A549 (cell line): ENCODE data around the gene XCR1. TPM values are rescaled to one million over a fixed set of nuclear protein-coding genes. Genes with fewer than 3 reads are reported as not detected.

ENCODE experiments used
- ATAC-seq, 2 experiments: fragments of 200-7000 bp in 1 of 2; fragments of >200 bp in 1 of 2; cut with Nextera tagmentation in 1 of 2; cut with Tn5 transposase in 1 of 2; 3 replicates each; pipeline versions ENCODE4 v1.8.0 to v1.9.1; 2018 to 2020; ENCODE audit warnings: mild to moderate bottlenecking in 1 of 2, moderate library complexity in 1 of 2
- CTCF ChIA-PET: fragments of 300-600 bp; sonication (Branson Sonifier 250); formaldehyde crosslinking; extraction: SDS; loops from one replicate; lab custom pipeline; 2021; ENCODE audit warnings: antibody characterized with exemption, inconsistent platforms; lab: Yijun Ruan, JAX
- POLR2A ChIA-PET: fragments of 350-600 bp; formaldehyde crosslinking; extraction: SDS; loops from one replicate; lab custom pipeline; 2021; ENCODE audit warnings: antibody characterized with exemption, inconsistent platforms; lab: Yijun Ruan, JAX
- DNase-seq, 2 experiments: peaks; one replicate each; pipeline versions ENCODE4 v3.0.0 to v3.0.0-alpha.2; 2011 to 2016; ENCODE audit warnings: low read depth in 1 of 2, low spot score in 1 of 2
- FAIRE-seq: peaks from 2 replicates; lab custom pipeline; 2011; peaks lifted over from hg19 to GRCh38; lab: Jason Lieb, UNC
- H3K27ac ChIP-seq, 2 experiments: fragments of >200 bp; sonication (Bioruptor Twin); formaldehyde crosslinking; 3 replicates each; pipeline ENCODE4 v1.5.1; 2016 to 2017
- H3K4me1 ChIP-seq: fragments of >200 bp; sonication (Bioruptor Twin); formaldehyde crosslinking; 3 replicates; pipeline ENCODE4 v1.6.1; 2016
- H3K4me2 ChIP-seq: fragments of >200 bp; sonication (Bioruptor Twin); formaldehyde crosslinking; 3 replicates; pipeline ENCODE4 v1.6.1; 2016
- H3K4me3 ChIP-seq: fragments of >200 bp; sonication (Bioruptor Twin); formaldehyde crosslinking; 3 replicates; pipeline ENCODE4 v1.5.1; 2016
- H3K9me3 ChIP-seq: fragments of >200 bp; sonication (Bioruptor Twin); formaldehyde crosslinking; 3 replicates; pipeline ENCODE4 v1.6.1; 2016
- ATOH8 ChIP-seq: fragments of 250-450 bp; sonication (Bioruptor Pico); IDR thresholded peaks from 2 replicates; pipeline ENCODE4 v1.5.0; 2020; ENCODE audit warnings: low read depth, mild to moderate bottlenecking, moderate library complexity
- CBX2 ChIP-seq: fragments of 200-600 bp; sonication (generic); IDR thresholded peaks from 2 replicates; pipeline ENCODE4 v1.6.1; 2016; ENCODE audit warnings: low read depth, mild to moderate bottlenecking, borderline replicate concordance
- CEBPB ChIP-seq, 2 experiments: fragments of >200 bp in 1 of 2; sonication (Bioruptor Twin) in 1 of 2; formaldehyde crosslinking in 1 of 2; IDR thresholded peaks; 2 replicates each; pipeline ENCODE4 v1.6.1; 2012 to 2016
- CTCF ChIP-seq: fragments of >200 bp; sonication (Bioruptor Twin); formaldehyde crosslinking; IDR thresholded peaks from 3 replicates; pipeline ENCODE4 v1.5.1; 2016
- EHF ChIP-seq: fragments of 250-450 bp; sonication (Bioruptor Pico); IDR thresholded peaks from 2 replicates; pipeline ENCODE4 v1.5.0; 2020; ENCODE audit warnings: mild to moderate bottlenecking
- ESRRA ChIP-seq: fragments of 150-350 bp; IDR thresholded peaks from 2 replicates; pipeline ENCODE4 v1.6.1; 2014; ENCODE audit warnings: mild to moderate bottlenecking, low read length, borderline replicate concordance
- FOXS1 ChIP-seq: fragments of 250-450 bp; sonication (Bioruptor Pico); IDR thresholded peaks from 2 replicates; pipeline ENCODE4 v1.5.0; 2020; ENCODE audit warnings: mild to moderate bottlenecking, moderate library complexity
- JUN ChIP-seq, 2 experiments: fragments of >200 bp; sonication (Bioruptor Twin); formaldehyde crosslinking; IDR thresholded peaks; 2 replicates in 1 of 2; 3 replicates in 1 of 2; pipeline ENCODE4 v1.6.1; 2016 to 2017
- JUNB ChIP-seq: fragments of >200 bp; sonication (Bioruptor Twin); formaldehyde crosslinking; IDR thresholded peaks from 2 replicates; pipeline ENCODE4 v1.6.1; 2016
- KDM1A ChIP-seq: fragments of 200-600 bp; sonication (generic); IDR thresholded peaks from 2 replicates; pipeline ENCODE4 v1.6.1; 2016; ENCODE audit warnings: low read depth, mild to moderate bottlenecking
- KDM5A ChIP-seq: fragments of 200-600 bp; sonication (generic); IDR thresholded peaks from 2 replicates; pipeline ENCODE4 v1.6.1; 2016; ENCODE audit warnings: antibody characterized with exemption, mild to moderate bottlenecking
- MAX ChIP-seq: IDR thresholded peaks from 2 replicates; pipeline ENCODE4 v1.6.1; 2012
- MAZ ChIP-seq: fragments of 150-350 bp; IDR thresholded peaks from 2 replicates; pipeline ENCODE4 v1.6.1; 2014; ENCODE audit warnings: antibody characterized with exemption, low read depth, low read length, borderline replicate concordance
- NR3C1 ChIP-seq: fragments of >200 bp; sonication (Bioruptor Twin); formaldehyde crosslinking; IDR thresholded peaks from 3 replicates; pipeline ENCODE4 v1.6.1; 2017
- PHF8 ChIP-seq: fragments of 200-600 bp; sonication (generic); IDR thresholded peaks from 2 replicates; pipeline ENCODE4 v1.6.1; 2016; ENCODE audit warnings: low read depth, mild to moderate bottlenecking, antibody characterized with exemption, moderate library complexity, borderline replicate concordance
- RAD21 ChIP-seq, 2 experiments: fragments of >200 bp in 1 of 2; sonication (Bioruptor Twin) in 1 of 2; formaldehyde crosslinking in 1 of 2; IDR thresholded peaks in 1 of 2; conservative IDR thresholded peaks in 1 of 2; 2 replicates in 1 of 2; 3 replicates in 1 of 2; pipeline ENCODE4 v1.6.1; 2012 to 2018; ENCODE audit warnings: inconsistent platforms in 1 of 2
- RARB ChIP-seq: fragments of 250-450 bp; sonication (Bioruptor Pico); IDR thresholded peaks from 2 replicates; pipeline ENCODE4 v1.8.0; 2021; ENCODE audit warnings: mild to moderate bottlenecking, moderate library complexity
- RCOR1 ChIP-seq: fragments of 150-350 bp; IDR thresholded peaks from 2 replicates; pipeline ENCODE4 v1.6.1; 2014; ENCODE audit warnings: antibody characterized with exemption, low read length, low read depth
- RFX5 ChIP-seq: fragments of 450-650 bp; IDR thresholded peaks from 2 replicates; pipeline ENCODE4 v1.7.1; 2014; ENCODE audit warnings: antibody characterized with exemption, mild to moderate bottlenecking, moderate library complexity
- RNF2 ChIP-seq: fragments of 200-600 bp; sonication (generic); IDR thresholded peaks from 2 replicates; pipeline ENCODE4 v1.6.1; 2016; ENCODE audit warnings: low read depth, mild to moderate bottlenecking, antibody characterized with exemption, moderate library complexity, borderline replicate concordance
- SMC3 ChIP-seq: fragments of >200 bp; sonication (Bioruptor Twin); formaldehyde crosslinking; IDR thresholded peaks from 3 replicates; pipeline ENCODE4 v1.6.1; 2018; ENCODE audit warnings: inconsistent platforms
- SREBF2 ChIP-seq: fragments of 450-650 bp; IDR thresholded peaks from 2 replicates; pipeline ENCODE4 v1.6.1; 2014; ENCODE audit warnings: mild to moderate bottlenecking, moderate library complexity
- WGBS: methylation state at CpG from one replicate; pipeline ENCODE4 v1.1.6; 2017; ENCODE audit errors: missing lambda C conversion rate; 5-methylcytosine and 5-hydroxymethylcytosine counted together
- polyA plus RNA-seq, 4 experiments: library from polyadenylated mRNA; depleted of rRNA in 3 of 4; stranded (reverse); fragments of >200 nt; fragmentation: RNase III in 1 of 4; extraction: RNeasy Plus Mini Kit Qiagen cat#74134 plus additional on column Dnase treatment in 1 of 4; gene quantifications; 2 replicates in 3 of 4; 3 replicates in 1 of 4; pipeline ENCODE4 v1.2.3, GENCODE V29; 2011 to 2017
- TF ChIP-seq, protein P1 (sequence below): fragments of >200 bp; sonication (Bioruptor Twin); formaldehyde crosslinking; IDR thresholded peaks from 3 replicates; pipeline ENCODE4 v1.6.1; 2016
- TF ChIP-seq, protein P2 (sequence below): fragments of 200-600 bp; sonication (generic); IDR thresholded peaks from 2 replicates; pipeline ENCODE4 v1.6.1; 2016; ENCODE audit warnings: antibody characterized with exemption, mild to moderate bottlenecking, moderate library complexity
- TF ChIP-seq, protein P3 (sequence below): fragments of >200 bp; sonication (Bioruptor Twin); formaldehyde crosslinking; IDR thresholded peaks from 2 replicates; pipeline ENCODE4 v1.6.1; 2016

The XCR1 gene
- polyA plus RNA-seq, 2 of the 4 experiments (the other 2 are of a cell fraction), result not detected

DNA sequence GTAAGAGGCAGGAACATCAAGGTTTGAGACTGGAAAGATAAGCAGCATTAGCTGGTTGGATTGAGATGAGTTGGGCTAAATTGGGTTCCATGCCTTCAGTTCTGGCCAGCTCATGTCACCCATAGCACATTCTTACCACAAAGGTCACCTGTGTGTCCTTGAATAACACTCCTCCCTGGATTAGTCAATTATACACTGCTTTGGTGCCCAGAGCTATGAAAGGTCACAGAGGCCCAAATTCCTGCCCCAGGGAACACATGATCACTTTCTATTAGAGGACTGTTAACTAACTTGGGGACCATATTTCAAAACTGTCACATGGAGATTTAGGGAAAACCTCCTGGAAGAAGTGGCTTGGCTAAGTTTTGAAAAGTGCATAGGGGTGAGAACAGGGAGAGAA lies 40.1 kb upstream of the XCR1 start:
- Histone ChIP-seq H3K4me3 (no peak overlapping the region), H3K9me3 (no peaks in the 10 kb centered on the region), H3K4me1 (no peaks in the 10 kb centered on the region), H3K27ac (no peak overlapping the region)
- FAIRE-seq, result no peak
- POLR2A ChIA-PET, result no interaction called here
- no peak for ATAC-seq
- CTCF ChIA-PET, result interaction anchor here (7.5 kb wide), 1 partner anchor 11 kb away, joined by 53 read pairs; no protein-coding TSS in a partner anchor
- TF ChIP-seq RNF2, result no peak
- TF ChIP-seq RARB (CRISPR knock-in tag), result no peak
- no peak for TF ChIP-seq CBX2
- no peak for TF ChIP-seq CEBPB (IDR thresholded peaks at IDR 0.05)
- no peak for TF ChIP-seq ESRRA
- no peak for TF ChIP-seq MAX
- TF ChIP-seq RAD21 (conservative IDR thresholded peaks at IDR 0.05 in 1 of 2, IDR thresholded peaks at IDR 0.05 in 1 of 2), result no peak
- no peak for TF ChIP-seq RFX5
- no peak for TF ChIP-seq KDM5A
- TF ChIP-seq, protein P1, sequence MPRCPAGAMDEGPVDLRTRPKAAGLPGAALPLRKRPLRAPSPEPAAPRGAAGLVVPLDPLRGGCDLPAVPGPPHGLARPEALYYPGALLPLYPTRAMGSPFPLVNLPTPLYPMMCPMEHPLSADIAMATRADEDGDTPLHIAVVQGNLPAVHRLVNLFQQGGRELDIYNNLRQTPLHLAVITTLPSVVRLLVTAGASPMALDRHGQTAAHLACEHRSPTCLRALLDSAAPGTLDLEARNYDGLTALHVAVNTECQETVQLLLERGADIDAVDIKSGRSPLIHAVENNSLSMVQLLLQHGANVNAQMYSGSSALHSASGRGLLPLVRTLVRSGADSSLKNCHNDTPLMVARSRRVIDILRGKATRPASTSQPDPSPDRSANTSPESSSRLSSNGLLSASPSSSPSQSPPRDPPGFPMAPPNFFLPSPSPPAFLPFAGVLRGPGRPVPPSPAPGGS, result no peak
- TF ChIP-seq MAZ, result no peak
- TF ChIP-seq FOXS1 (CRISPR knock-in tag), result no peak
- TF ChIP-seq, protein P2, sequence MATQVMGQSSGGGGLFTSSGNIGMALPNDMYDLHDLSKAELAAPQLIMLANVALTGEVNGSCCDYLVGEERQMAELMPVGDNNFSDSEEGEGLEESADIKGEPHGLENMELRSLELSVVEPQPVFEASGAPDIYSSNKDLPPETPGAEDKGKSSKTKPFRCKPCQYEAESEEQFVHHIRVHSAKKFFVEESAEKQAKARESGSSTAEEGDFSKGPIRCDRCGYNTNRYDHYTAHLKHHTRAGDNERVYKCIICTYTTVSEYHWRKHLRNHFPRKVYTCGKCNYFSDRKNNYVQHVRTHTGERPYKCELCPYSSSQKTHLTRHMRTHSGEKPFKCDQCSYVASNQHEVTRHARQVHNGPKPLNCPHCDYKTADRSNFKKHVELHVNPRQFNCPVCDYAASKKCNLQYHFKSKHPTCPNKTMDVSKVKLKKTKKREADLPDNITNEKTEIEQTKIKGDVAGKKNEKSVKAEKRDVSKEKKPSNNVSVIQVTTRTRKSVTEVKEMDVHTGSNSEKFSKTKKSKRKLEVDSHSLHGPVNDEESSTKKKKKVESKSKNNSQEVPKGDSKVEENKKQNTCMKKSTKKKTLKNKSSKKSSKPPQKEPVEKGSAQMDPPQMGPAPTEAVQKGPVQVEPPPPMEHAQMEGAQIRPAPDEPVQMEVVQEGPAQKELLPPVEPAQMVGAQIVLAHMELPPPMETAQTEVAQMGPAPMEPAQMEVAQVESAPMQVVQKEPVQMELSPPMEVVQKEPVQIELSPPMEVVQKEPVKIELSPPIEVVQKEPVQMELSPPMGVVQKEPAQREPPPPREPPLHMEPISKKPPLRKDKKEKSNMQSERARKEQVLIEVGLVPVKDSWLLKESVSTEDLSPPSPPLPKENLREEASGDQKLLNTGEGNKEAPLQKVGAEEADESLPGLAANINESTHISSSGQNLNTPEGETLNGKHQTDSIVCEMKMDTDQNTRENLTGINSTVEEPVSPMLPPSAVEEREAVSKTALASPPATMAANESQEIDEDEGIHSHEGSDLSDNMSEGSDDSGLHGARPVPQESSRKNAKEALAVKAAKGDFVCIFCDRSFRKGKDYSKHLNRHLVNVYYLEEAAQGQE, result no peak
- no peak for TF ChIP-seq RCOR1
- TF ChIP-seq NR3C1, result no peak
- no peak for TF ChIP-seq EHF (CRISPR knock-in tag)
- TF ChIP-seq PHF8, result no peak
- no peak for TF ChIP-seq KDM1A
- TF ChIP-seq, all 56 proteins: peak for 0
- DNase-seq, result no peak
- no peak overlapping the region for H3K4me2 ChIP-seq

DNA sequence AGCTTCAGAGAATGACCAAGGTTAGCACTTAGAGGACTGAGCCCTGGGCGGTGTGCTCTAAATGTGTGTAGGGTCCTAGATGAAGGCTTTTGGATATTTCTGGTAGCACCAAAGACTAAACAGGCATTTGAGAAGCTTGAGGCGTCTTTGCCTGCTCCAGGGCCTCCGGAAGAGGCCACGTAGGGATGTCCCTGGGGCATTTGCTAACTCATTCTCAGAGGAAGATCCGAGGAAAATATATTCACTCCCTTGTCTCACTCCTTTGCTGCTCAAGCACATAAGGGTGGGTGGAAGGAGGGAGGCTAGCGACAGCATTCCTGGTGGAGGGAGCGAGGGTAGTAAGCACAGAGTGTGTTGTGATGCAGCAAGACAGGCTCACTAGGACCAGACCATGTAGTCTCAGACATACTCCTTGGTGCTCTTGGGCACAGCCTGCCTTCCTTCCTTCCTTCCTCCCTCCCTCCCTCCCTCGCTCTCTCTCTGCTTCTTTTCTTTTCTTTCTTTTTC lies 38.5 kb upstream of the XCR1 start:
- Histone ChIP-seq H3K4me2 (no peak overlapping the region), H3K27ac (no peak overlapping the region), H3K4me3 (no peak overlapping the region), H3K9me3 (no peaks in the 10 kb centered on the region), H3K4me1 (no peaks in the 10 kb centered on the region)
- ATAC-seq, result no peak
- no peak for DNase-seq
- FAIRE-seq, result no peak
- CTCF ChIA-PET, result interaction anchor here (1.1 to 7.5 kb wide), 3 partner anchors 13 to 101 kb away, joined by 3 to 53 read pairs (median 3); no protein-coding TSS in a partner anchor
- 50% methylated on average over 8 of the region's 8 CpGs for WGBS
- POLR2A ChIA-PET, result no interaction called here
- TF ChIP-seq PHF8 (no peak), NR3C1 (no peak), SREBF2 (no peak), RNF2 (no peak), MAZ (no peak), RCOR1 (no peak), CEBPB (IDR thresholded peaks at IDR 0.05) (no peak), JUN (IDR thresholded peaks at IDR 0.05) (no peak), JUNB (no peak), CTCF (no peak), SMC3 (no peak), ATOH8 (CRISPR knock-in tag) (no peak), KDM1A (no peak)
- TF ChIP-seq, protein P3, sequence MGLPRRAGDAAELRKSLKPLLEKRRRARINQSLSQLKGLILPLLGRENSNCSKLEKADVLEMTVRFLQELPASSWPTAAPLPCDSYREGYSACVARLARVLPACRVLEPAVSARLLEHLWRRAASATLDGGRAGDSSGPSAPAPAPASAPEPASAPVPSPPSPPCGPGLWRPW, result no peak
